HFF-Myc (cell line): ENCODE results near the gene INSC.

Experiments
- DNase-seq: peaks from one replicate; pipeline ENCODE4 v3.0.0-alpha.2; 2011; ENCODE audit warnings: low read depth; ENCODE audit errors: extremely low read depth
- H3K4me3 ChIP-seq: replicated peaks from 2 replicates; pipeline ENCODE4 v1.5.1; 2011; ENCODE audit warnings: low read depth, mild to moderate bottlenecking, control low read depth, low read length
- CTCF ChIP-seq: IDR thresholded peaks from 2 replicates; pipeline ENCODE4 v1.5.1; 2012; ENCODE audit warnings: mild to moderate bottlenecking, low read depth, low read length, control low read depth; ENCODE audit errors: missing control alignments

The INSC gene

GRCh38 chr11:15166204-15166603 is 51.5 kb downstream of the INSC start:
- no peak for DNase-seq
- TF ChIP-seq CTCF, result no peak
- H3K4me3 ChIP-seq, result no peak overlapping the region

GRCh38 chr11:15169815-15170551 is 55.3 kb downstream of the INSC start:
- no peak overlapping the region for H3K4me3 ChIP-seq
- TF ChIP-seq CTCF, result no peak
- no peak for DNase-seq

GRCh38 chr11:15170698-15171097 is 56.0 kb downstream of the INSC start:
- H3K4me3 ChIP-seq, result no peak overlapping the region
- no peak for TF ChIP-seq CTCF
- DNase-seq, result no peak

GRCh38 chr11:15171956-15172355 is 57.2 kb downstream of the INSC start:
- H3K4me3 ChIP-seq, result no peak overlapping the region
- DNase-seq, result no peak
- TF ChIP-seq CTCF, result no peak

GRCh38 chr11:15175831-15176230 is 61.1 kb downstream of the INSC start:
- no peak overlapping the region for H3K4me3 ChIP-seq
- no peak for DNase-seq
- TF ChIP-seq CTCF, result no peak

GRCh38 chr11:15176646-15177163 is 62.0 kb downstream of the INSC start:
- no peak for DNase-seq
- no peak for TF ChIP-seq CTCF
- no peak overlapping the region for H3K4me3 ChIP-seq
